ENCODE data around the gene ANKRD29. TPM values are rescaled to one million over a fixed set of nuclear protein-coding genes. Genes with fewer than 3 reads are reported as not detected.
"Not testable (repeated sequence)": the region's sequence is repeated elsewhere in the genome, so short reads cannot be mapped to it uniquely, and the experiment has no call there.

Gene ANKRD29
- total and polyA plus RNA-seq, 4 donors: 8.7 to 29.6 (median 28.1) TPM

DNA sequence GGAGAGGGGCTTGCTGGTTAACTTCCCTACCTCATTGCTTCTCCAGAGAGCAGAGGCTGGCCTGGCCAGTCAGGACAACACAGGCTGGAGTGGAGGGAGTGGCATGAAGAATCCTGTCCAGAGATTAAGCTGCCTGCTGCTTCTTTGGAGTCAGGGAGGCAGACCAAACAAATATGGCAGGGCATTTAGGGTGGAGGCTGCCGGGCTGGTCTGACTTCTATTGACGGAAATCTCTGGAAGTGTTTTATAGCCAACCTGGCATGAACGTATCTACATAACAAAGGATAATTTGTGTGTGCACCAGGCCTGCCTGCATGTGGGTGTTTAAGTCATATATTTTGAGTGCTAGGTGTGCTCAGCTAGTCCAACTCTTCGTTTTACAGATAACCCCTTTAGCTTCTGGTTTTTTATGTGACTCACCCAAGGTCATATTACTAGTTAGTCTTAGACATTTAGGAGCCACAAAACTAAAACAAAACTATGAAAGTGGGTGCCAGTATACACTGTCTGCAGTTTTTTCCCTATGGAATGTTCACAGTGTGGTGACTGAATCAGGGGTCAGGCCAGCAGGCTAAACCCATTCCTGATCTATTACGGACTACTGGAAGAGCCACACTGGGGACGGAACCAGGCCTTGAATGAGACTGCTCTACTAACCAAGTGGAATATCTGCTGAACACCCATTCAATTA is 81.9 kb downstream of the ANKRD29 start:
- no peak for DNase-seq (ENCODE audit: low read depth in 4 of 6, low spot score in 6 of 6)
- Histone ChIP-seq H3K4me1 (ENCODE audit: control insufficient read depth, insufficient read depth, low read length) (peaks cover 23% of the 10 kb centered on the region), H3K9me3 (ENCODE audit: control insufficient read depth, insufficient read depth, low read length) (no peaks in the 10 kb centered on the region), H3K27me3 (ENCODE audit: control insufficient read depth, insufficient read depth, low read length) (no peaks in the 10 kb centered on the region), H3K36me3 (ENCODE audit: control insufficient read depth, insufficient read depth, low read length) (peaks cover 10% of the 10 kb centered on the region), H3K27ac (ENCODE audit: low read depth, low read length) (no peak overlapping the region), H3K4me3 (ENCODE audit: low read depth, low read length) (no peak overlapping the region)
- WGBS (ENCODE audit: insufficient coverage): 100% methylated on average over 2 of the region's 6 CpGs

DNA sequence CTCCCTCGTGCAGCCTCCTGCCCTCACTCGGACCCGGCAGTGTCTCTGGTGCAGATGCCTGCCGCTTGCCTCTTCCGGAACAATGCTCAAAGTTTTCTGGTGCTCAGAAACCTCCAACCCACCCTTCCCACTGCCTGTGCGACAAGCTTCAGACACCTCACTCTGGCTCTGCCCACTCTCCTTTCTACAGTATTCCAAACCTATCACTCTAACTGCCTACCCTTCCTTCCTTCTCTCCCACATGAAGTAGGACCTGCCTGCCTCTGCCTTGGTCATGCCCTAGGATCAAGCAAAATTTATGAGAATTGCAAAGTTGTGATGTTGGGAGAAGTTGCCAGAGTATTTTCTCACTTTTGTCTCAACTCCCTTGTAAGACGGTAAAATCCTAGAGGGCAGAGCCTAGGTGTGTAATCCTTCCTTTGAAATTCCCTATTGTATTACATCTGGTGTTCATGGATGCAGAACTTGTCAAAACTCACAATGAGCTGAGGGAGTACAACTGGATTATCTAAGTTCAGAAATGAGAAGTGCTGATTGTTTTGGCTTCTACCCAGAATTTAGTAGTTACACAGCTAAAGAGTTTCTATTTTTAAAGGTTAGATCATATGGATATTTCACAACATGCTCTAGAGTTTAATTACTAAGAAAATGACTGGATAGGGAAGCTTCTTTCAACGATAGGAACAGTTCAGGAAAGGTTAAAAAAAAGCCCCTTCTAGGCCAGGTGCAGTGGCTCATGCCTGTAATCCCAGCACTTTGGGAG is 83.6 kb downstream of the ANKRD29 start:
- Histone ChIP-seq H3K4me1 (ENCODE audit: control insufficient read depth, insufficient read depth, low read length) (peaks cover 10% of the 10 kb centered on the region), H3K4me3 (ENCODE audit: low read depth, low read length) (no peak overlapping the region), H3K27me3 (ENCODE audit: control insufficient read depth, insufficient read depth, low read length) (no peaks in the 10 kb centered on the region), H3K36me3 (ENCODE audit: control insufficient read depth, insufficient read depth, low read length) (peaks cover 10% of the 10 kb centered on the region), H3K27ac (ENCODE audit: low read depth, low read length) (no peak overlapping the region), H3K9me3 (ENCODE audit: control insufficient read depth, insufficient read depth, low read length) (no peaks in the 10 kb centered on the region)
- DNase-seq (ENCODE audit: low read depth in 4 of 6, low spot score in 6 of 6): no peak
- 88% methylated on average over 7 of the region's 8 CpGs for WGBS (ENCODE audit: insufficient coverage)

DNA sequence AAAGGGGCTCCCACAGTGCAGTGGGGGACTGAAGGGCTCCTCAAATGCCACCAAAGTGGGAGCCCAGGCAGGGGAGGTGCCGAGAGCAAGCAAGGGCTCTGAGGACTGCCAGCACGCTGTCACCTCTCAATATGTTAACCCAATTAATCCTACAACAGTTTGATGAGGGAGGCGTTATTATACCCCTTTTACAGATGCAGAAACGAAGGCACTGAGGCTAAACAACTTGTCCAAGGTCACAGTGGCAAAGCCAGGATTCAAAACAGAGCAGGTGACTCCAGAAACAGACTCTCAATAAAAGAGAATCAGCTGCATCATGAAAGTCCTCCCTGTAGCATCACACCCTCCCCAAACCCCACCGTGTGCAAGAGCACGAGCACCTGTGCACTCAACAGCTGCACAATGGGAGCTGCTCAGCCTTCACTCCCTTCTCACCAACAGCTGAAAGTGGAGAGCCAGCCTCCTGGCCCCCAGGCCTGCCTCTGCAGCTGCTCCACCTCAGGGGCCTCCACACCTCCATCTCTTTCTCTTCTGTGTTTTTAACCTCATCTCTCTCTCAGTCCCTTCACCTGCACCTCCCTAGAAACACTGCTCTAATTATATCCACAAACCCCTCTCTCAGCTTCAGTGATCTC is 84.5 kb downstream of the ANKRD29 start:
- 93% methylated on average over 4 of the region's 6 CpGs for WGBS (ENCODE audit: insufficient coverage)
- Histone ChIP-seq H3K27ac (ENCODE audit: low read depth, low read length) (no peak overlapping the region), H3K27me3 (ENCODE audit: control insufficient read depth, insufficient read depth, low read length) (no peaks in the 10 kb centered on the region), H3K36me3 (ENCODE audit: control insufficient read depth, insufficient read depth, low read length) (peaks cover 10% of the 10 kb centered on the region), H3K4me1 (ENCODE audit: control insufficient read depth, insufficient read depth, low read length) (peaks cover 7% of the 10 kb centered on the region), H3K9me3 (ENCODE audit: control insufficient read depth, insufficient read depth, low read length) (no peaks in the 10 kb centered on the region), H3K4me3 (ENCODE audit: low read depth, low read length) (no peak overlapping the region)
- DNase-seq (ENCODE audit: low read depth in 4 of 6, low spot score in 6 of 6): no peak

DNA sequence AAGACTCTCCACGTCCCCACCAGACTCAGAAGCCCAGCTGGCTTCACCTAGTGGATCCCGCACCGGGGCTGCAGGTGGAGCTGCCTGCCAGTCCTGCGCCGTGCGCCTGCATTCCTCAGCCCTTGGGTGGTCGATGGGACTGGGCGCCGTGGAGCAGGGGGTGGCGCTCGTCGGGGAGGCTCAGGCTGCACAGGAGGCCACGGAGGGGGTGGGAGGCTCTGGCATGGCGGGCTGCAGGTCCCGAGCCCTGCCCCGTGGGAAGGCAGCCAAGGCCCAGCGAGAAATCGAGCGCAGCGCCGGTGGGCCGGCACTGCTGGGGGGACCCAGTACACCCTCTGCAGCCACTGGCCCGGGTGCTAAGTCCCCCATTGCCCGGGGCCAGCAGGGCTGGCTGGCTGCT is 85.2 kb downstream of the ANKRD29 start:
- WGBS (ENCODE audit: insufficient coverage): over 99% methylated on average over 13 of the region's 24 CpGs
- not testable (repeated sequence) for H3K4me1 ChIP-seq (ENCODE audit: control insufficient read depth, insufficient read depth, low read length); H3K4me3 ChIP-seq (ENCODE audit: low read depth, low read length); DNase-seq (ENCODE audit: low read depth in 4 of 6, low spot score in 6 of 6); H3K27me3 ChIP-seq (ENCODE audit: control insufficient read depth, insufficient read depth, low read length); H3K27ac ChIP-seq (ENCODE audit: low read depth, low read length); H3K36me3 ChIP-seq (ENCODE audit: control insufficient read depth, insufficient read depth, low read length); H3K9me3 ChIP-seq (ENCODE audit: control insufficient read depth, insufficient read depth, low read length)

- H3K27me3 ChIP-seq (ENCODE audit: control insufficient read depth, insufficient read depth, low read length): no peaks in the 10 kb centered on the region
- no peaks in the 10 kb centered on the region for H3K9me3 ChIP-seq (ENCODE audit: control insufficient read depth, insufficient read depth, low read length)
- no peak for DNase-seq (ENCODE audit: low read depth in 4 of 6, low spot score in 6 of 6)
- no peaks in the 10 kb centered on the region for H3K4me1 ChIP-seq (ENCODE audit: control insufficient read depth, insufficient read depth, low read length)
- peaks cover 7% of the 10 kb centered on the region for H3K36me3 ChIP-seq (ENCODE audit: control insufficient read depth, insufficient read depth, low read length)
- WGBS (ENCODE audit: insufficient coverage): 89% methylated on average over 3 of the region's 7 CpGs
- H3K27ac ChIP-seq (ENCODE audit: low read depth, low read length): no peak overlapping the region
- H3K4me3 ChIP-seq (ENCODE audit: low read depth, low read length): no peak overlapping the region
Measured at GRCh38 chr18:23575309-23575651, 87.4 kb downstream of the ANKRD29 start.

DNA sequence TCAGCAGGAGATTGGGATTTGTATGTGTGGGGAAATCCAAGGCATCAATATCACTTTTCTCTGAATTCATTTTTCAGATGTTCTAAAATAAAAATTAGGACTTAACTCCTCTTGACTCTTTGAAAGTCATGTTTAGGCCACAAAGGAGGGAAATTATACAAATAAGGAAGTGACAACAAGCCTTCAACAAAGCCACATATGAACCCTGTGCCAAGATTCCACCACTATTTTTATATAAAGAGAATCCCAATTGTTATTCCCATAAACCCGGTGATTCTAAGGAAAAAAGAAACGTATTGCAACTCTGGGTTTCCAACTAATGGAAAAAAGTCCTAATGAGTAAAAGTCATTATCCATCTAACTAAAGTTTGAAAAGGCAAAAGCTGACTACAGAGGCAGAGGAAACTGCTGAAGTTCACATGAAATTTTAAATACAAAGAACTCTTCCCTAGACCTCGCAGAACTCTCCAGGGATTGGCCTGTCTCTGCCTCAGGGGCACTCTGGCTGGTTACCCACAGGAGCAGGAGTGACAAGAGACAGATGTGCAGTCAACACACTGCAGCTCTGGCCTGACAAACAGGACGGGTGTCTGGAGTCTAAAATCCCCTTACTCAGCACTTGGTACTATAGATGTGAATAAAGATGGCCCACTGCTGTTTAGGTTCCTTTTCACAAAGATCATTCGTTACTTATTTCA is 88.0 kb downstream of the ANKRD29 start:
- WGBS (ENCODE audit: insufficient coverage): no CpG with 5 or more reads among the region's 5 CpGs
- H3K9me3 ChIP-seq (ENCODE audit: control insufficient read depth, insufficient read depth, low read length): no peaks in the 10 kb centered on the region
- H3K36me3 ChIP-seq (ENCODE audit: control insufficient read depth, insufficient read depth, low read length): peaks cover 7% of the 10 kb centered on the region
- H3K27me3 ChIP-seq (ENCODE audit: control insufficient read depth, insufficient read depth, low read length): no peaks in the 10 kb centered on the region
- H3K4me1 ChIP-seq (ENCODE audit: control insufficient read depth, insufficient read depth, low read length): no peaks in the 10 kb centered on the region
- DNase-seq (ENCODE audit: low read depth in 4 of 6, low spot score in 6 of 6): no peak
- H3K27ac ChIP-seq (ENCODE audit: low read depth, low read length): no peak overlapping the region
- no peak overlapping the region for H3K4me3 ChIP-seq (ENCODE audit: low read depth, low read length)

DNA sequence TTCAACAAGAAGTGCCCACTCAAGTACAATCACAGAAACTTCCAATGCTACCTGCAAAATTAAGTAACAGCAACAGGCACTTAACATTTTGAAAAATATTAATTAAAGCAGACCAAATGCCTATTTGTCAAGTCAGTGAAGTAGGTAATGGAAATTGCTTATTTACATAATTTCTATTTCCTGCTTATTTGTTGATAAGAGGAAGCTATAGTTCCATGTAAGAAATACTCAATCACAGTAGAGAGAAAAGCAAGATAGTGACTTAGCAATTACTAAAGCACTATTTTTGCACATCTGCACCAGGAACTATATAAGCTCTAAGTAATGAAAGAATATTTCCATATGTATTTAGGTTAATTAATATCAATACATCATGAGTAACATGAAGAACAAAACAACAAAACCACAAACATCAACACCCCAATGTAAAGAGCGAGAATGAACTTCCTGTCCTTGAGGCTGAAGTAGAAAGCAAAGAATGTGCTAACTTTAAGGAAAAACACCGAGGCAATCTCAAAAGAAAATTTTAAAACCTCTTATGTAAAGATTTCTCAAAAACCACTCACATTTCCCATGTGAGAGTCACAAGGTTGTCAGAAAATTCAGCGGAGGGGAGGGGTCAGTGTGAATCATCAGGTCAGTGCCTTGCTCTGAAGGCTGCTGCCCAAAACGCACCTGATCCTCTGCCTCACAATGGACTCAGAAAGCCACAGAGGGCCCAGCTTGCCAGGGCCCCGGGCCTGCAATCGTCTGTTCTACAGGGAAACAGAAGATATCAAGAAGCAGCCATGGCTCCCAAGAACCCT is 88.9 kb downstream of the ANKRD29 start:
- H3K4me3 ChIP-seq (ENCODE audit: low read depth, low read length): no peak overlapping the region
- no peaks in the 10 kb centered on the region for H3K27me3 ChIP-seq (ENCODE audit: control insufficient read depth, insufficient read depth, low read length)
- peaks cover 7% of the 10 kb centered on the region for H3K36me3 ChIP-seq (ENCODE audit: control insufficient read depth, insufficient read depth, low read length)
- no peak overlapping the region for H3K27ac ChIP-seq (ENCODE audit: low read depth, low read length)
- no peaks in the 10 kb centered on the region for H3K4me1 ChIP-seq (ENCODE audit: control insufficient read depth, insufficient read depth, low read length)
- no peak for DNase-seq (ENCODE audit: low read depth in 4 of 6, low spot score in 6 of 6)
- no peaks in the 10 kb centered on the region for H3K9me3 ChIP-seq (ENCODE audit: control insufficient read depth, insufficient read depth, low read length)
- WGBS (ENCODE audit: insufficient coverage): 65% methylated on average over 2 of the region's 6 CpGs

- no CpG with 5 or more reads among the region's 4 CpGs for WGBS (ENCODE audit: insufficient coverage)
- no peak overlapping the region for H3K27ac ChIP-seq (ENCODE audit: low read depth, low read length)
- H3K9me3 ChIP-seq (ENCODE audit: control insufficient read depth, insufficient read depth, low read length): no peaks in the 10 kb centered on the region
- H3K36me3 ChIP-seq (ENCODE audit: control insufficient read depth, insufficient read depth, low read length): peaks cover 4% of the 10 kb centered on the region
- no peak overlapping the region for H3K4me3 ChIP-seq (ENCODE audit: low read depth, low read length)
- no peaks in the 10 kb centered on the region for H3K4me1 ChIP-seq (ENCODE audit: control insufficient read depth, insufficient read depth, low read length)
- DNase-seq (ENCODE audit: low read depth in 4 of 6, low spot score in 6 of 6): no peak
- no peaks in the 10 kb centered on the region for H3K27me3 ChIP-seq (ENCODE audit: control insufficient read depth, insufficient read depth, low read length)
Measured at GRCh38 chr18:23573020-23573419, 89.7 kb downstream of the ANKRD29 start.

DNA sequence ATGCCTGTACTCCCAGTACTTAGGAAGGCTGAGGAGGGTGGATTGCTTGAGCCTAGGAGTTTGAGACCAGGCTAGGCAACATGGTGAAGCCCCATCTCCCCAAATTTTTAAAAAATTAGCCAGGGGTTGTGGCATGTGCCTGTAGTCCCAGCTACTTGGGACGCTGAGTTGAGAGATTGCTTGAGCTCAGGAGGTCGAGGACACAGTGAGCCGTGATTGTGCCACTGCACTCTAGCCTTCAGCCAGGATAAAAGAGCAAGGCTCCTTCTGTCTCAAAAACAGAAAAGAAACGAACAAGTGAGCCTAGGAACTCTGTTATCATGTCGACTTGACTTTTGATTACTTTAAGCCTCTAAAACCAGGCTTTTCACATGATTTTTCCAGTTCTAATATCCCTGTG is 90.1 kb downstream of the ANKRD29 start:
- peaks cover 4% of the 10 kb centered on the region for H3K36me3 ChIP-seq (ENCODE audit: control insufficient read depth, insufficient read depth, low read length)
- H3K4me3 ChIP-seq (ENCODE audit: low read depth, low read length): no peak overlapping the region
- no peaks in the 10 kb centered on the region for H3K4me1 ChIP-seq (ENCODE audit: control insufficient read depth, insufficient read depth, low read length)
- H3K27ac ChIP-seq (ENCODE audit: low read depth, low read length): no peak overlapping the region
- no peaks in the 10 kb centered on the region for H3K27me3 ChIP-seq (ENCODE audit: control insufficient read depth, insufficient read depth, low read length)
- DNase-seq (ENCODE audit: low read depth in 4 of 6, low spot score in 6 of 6): no peak
- no peaks in the 10 kb centered on the region for H3K9me3 ChIP-seq (ENCODE audit: control insufficient read depth, insufficient read depth, low read length)
- WGBS (ENCODE audit: insufficient coverage): 90% methylated on average over 4 of the region's 5 CpGs
